Endothelial cell of coronary artery (primary cell): ENCODE results near the gene NOL4. TPM values are rescaled to one million over a fixed set of nuclear protein-coding genes. Genes with fewer than 3 reads are reported as not detected.

Source experiments
- total RNA-seq: library from RNA; depleted of rRNA; stranded (reverse); fragments of >200 nt; gene quantifications from 2 replicates; pipeline ENCODE4 v1.2.3, GENCODE V29; 2014

NOL4 gene
- total RNA-seq, result under 0.01 TPM in 1 of 2 replicates, not detected in the other

GRCh38 chr18:34224423-34225217 is at the start of gene NOL4:
Gene NOL4, minus strand, starts transcription at chr18:34224913. Its CDS starts 1,660 bp downstream, at chr18:34223253.

